Fibroblast of lung (primary cell): ENCODE measurements around the gene PPBP.

ENCODE experiments used
- EZH2 ChIP-seq: IDR thresholded peaks from 2 replicates; pipeline ENCODE4 v1.5.1; 2012; ENCODE audit warnings: low read length, control low read depth, mild to moderate bottlenecking; ENCODE audit errors: missing control alignments
- TF ChIP-seq, protein P1 (sequence below), 2 donors: IDR thresholded peaks in 1 of 2; conservative IDR thresholded peaks in 1 of 2; 1 replicate in 1 of 2; 2 replicates in 1 of 2; pipeline ENCODE4 v1.5.1; 2011 to 2012; ENCODE audit warnings: low read length in 2 of 2, control low read depth in 1 of 2, inconsistent platforms in 1 of 2, low read depth in 1 of 2, mild to moderate bottlenecking in 1 of 2

DNA sequence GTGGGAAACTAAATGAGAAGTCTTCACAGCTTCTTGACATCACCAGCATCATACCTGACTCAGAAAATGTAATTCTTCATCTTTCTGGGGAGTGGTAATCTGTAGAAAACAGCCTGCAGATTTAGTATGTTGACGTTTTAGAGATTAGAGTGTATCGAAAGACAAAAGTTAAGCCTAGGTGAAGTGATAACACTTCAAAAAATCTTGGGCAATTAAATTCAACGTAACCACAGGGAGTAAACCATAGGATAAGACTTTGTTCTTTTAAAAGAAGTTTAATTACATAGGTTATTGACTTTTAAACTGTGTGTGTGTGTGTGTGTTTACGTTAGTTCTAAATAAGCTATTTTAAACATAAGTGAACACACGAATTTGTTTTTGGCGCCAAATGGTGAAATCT lies 12.3 kb upstream of the PPBP start:
- no peak for TF ChIP-seq EZH2
- TF ChIP-seq, protein P1, sequence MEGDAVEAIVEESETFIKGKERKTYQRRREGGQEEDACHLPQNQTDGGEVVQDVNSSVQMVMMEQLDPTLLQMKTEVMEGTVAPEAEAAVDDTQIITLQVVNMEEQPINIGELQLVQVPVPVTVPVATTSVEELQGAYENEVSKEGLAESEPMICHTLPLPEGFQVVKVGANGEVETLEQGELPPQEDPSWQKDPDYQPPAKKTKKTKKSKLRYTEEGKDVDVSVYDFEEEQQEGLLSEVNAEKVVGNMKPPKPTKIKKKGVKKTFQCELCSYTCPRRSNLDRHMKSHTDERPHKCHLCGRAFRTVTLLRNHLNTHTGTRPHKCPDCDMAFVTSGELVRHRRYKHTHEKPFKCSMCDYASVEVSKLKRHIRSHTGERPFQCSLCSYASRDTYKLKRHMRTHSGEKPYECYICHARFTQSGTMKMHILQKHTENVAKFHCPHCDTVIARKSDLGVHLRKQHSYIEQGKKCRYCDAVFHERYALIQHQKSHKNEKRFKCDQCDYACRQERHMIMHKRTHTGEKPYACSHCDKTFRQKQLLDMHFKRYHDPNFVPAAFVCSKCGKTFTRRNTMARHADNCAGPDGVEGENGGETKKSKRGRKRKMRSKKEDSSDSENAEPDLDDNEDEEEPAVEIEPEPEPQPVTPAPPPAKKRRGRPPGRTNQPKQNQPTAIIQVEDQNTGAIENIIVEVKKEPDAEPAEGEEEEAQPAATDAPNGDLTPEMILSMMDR (conservative IDR thresholded peaks at IDR 0.05 in 1 of 2, IDR thresholded peaks at IDR 0.05 in 1 of 2; ENCODE audit: low read depth in 1 of 2, low read length in 2 of 2), result no peak
